GM10266 (cell line): ENCODE measurements around the gene DUSP5.

Experiments used
- DNase-seq: peaks from one replicate; pipeline ENCODE4 v3.0.0; 2012; ENCODE audit errors: extremely low spot score
- TF ChIP-seq, protein P1 (sequence below): IDR thresholded peaks from 2 replicates; pipeline ENCODE4 v1.5.1; 2012; ENCODE audit warnings: mild to moderate bottlenecking, low read depth; ENCODE audit not compliant: control insufficient read depth, insufficient read depth; ENCODE audit errors: missing control alignments

Gene DUSP5

GRCh38 chr10:110508159-110508788, 10.6 kb downstream of the DUSP5 start:
- TF ChIP-seq, protein P1, sequence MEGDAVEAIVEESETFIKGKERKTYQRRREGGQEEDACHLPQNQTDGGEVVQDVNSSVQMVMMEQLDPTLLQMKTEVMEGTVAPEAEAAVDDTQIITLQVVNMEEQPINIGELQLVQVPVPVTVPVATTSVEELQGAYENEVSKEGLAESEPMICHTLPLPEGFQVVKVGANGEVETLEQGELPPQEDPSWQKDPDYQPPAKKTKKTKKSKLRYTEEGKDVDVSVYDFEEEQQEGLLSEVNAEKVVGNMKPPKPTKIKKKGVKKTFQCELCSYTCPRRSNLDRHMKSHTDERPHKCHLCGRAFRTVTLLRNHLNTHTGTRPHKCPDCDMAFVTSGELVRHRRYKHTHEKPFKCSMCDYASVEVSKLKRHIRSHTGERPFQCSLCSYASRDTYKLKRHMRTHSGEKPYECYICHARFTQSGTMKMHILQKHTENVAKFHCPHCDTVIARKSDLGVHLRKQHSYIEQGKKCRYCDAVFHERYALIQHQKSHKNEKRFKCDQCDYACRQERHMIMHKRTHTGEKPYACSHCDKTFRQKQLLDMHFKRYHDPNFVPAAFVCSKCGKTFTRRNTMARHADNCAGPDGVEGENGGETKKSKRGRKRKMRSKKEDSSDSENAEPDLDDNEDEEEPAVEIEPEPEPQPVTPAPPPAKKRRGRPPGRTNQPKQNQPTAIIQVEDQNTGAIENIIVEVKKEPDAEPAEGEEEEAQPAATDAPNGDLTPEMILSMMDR, result no peak
- no peak for DNase-seq

DNA sequence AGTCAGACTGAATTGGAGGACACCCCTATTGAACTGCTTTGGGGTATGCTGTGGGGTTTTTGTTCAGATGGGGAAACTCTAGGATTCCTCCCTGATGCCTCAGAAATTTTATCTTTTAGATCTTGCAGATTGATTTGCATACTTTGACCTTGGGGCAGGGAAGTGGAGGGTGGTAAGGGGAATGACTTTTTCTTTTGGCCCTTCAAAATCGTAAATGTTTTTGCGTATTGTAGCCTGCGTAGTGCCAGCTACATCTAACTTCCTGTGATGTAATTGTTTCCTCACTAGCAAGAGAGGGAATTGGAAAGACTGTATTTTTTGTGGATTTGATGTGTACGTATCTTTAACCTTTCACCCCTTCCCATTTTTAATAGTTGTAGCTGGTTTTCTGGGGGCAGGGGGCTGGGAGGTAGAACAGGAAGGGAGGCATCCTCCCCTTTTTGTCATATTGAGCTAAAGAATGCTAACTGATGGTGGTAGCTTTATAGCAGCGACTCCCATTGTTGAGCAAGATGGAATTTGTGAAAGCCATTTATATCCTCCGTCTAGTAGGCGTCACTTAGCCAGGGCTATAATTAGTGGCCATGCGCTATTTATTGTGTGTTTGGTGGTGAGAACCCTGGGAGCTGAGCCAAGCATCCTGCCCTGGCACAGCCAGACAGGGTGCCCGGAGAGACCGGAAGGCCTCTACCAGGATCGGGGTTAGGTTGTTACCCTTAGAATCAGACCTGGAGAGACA, 11.3 kb downstream of the DUSP5 start:
- no peak for DNase-seq

GRCh38 chr10:110509560-110509959, 11.9 kb downstream of the DUSP5 start:
- TF ChIP-seq, protein P1, result no peak
- DNase-seq, result no peak

More for the DNA sequence above, 11.3 kb downstream of the DUSP5 start:
- TF ChIP-seq, protein P1, result no peak

- TF ChIP-seq, protein P1, result no peak
- no peak for DNase-seq
Observed at GRCh38 chr10:110510086-110510485, 12.4 kb downstream of the DUSP5 start.

DNA sequence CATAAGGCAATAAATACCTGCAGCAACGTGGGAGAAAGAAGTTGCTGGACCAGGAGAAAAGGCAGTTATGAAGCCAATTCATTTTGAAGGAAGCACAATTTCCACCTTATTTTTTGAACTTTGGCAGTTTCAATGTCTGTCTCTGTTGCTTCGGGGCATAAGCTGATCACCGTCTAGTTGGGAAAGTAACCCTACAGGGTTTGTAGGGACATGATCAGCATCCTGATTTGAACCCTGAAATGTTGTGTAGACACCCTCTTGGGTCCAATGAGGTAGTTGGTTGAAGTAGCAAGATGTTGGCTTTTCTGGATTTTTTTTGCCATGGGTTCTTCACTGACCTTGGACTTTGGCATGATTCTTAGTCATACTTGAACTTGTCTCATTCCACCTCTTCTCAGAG, 13.0 kb downstream of the DUSP5 start:
- TF ChIP-seq, protein P1, result no peak
- no peak for DNase-seq

DNA sequence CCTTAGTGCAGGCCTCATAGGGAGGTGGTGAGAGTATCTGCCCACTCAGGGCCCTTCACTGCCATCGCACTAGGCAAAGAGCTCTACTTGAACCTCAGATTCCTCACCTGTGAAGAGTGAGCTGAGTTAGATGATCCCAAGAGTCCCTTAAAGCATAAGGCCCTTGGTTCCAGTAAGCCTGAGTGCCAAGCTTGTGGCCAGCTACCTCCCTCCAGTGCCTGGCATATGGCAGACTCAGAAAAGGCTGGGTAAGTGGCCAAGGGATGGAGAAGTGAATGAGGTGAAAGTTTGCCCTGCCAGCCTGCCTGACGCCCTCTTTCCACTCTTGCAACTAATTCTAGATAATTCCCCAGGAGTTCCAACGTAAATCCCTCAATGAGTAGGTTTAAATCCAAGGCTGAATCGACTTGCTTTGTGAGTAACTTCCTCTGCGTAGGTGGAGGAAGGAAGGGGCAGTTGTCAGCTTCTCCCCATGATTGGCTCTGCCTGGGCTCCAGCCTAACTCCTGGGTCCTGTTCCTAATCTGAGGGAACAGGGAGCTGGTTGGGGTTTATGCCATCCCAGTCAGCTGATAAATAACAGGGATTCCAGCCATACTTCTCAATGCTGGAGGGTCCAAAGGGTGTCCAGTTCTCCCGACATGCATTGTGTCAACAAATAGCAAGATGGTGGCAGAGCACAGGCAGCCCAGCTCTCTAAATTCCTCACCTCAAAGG, 14.2 kb downstream of the DUSP5 start:
- TF ChIP-seq, protein P1, result no peak
- no peak for DNase-seq

DNA sequence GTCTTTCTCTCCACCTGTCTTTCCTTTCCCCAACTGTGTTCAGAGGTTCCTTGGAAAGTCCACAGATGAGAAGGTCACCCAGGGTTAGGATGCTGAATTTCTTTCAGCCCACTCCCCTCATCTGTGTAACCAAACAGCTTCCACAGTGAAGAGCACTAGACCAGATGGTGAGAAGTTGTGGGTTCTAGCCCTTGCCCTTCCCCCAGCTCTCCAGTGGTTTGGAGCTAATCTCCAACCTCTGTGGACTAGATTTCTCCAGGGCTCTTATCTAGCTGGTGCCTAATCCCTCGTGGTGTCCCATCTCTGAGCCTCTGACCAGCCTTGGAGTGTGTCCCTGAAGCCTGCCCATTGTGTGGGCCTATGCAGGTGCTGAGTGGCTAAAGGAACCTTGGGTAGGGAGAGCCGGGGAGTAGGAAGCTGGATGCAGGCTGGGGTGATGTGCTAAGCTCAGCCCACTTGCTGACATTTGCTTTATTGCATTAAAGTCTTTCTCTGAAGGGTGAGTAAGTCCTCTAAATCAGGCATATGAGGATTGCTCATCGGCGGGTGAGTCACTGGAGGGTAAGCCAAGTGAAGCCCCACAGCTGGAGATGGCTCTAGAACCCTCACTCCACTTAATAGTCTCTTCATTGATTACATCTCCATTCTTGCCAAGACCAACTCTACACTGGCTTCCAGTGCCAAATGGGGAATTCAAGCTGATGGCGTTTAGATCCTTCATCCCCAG, 14.9 kb downstream of the DUSP5 start:
- TF ChIP-seq, protein P1, result no peak
- DNase-seq, result no peak
